Endothelial cell of umbilical vein (primary cell): ENCODE measurements around the gene ARL4C.

ENCODE experiments used
- EZH2 ChIP-seq: IDR thresholded peaks from 2 replicates; pipeline ENCODE4 v1.6.1; 2012; ENCODE audit warnings: borderline replicate concordance, low read depth, mild to moderate bottlenecking, moderate library complexity, low read length, inconsistent platforms; ENCODE audit not compliant: severe bottlenecking
- JUN ChIP-seq: IDR thresholded peaks from 2 replicates; pipeline ENCODE4 v1.6.1; 2011; ENCODE audit warnings: borderline replicate concordance, low read depth; ENCODE audit not compliant: insufficient read length, insufficient read depth
- POLR2A ChIP-seq: IDR thresholded peaks from 2 replicates; pipeline ENCODE4 v1.6.1; 2012; ENCODE audit warnings: low read depth, mild to moderate bottlenecking, control low read depth, low read length
- POLR2AphosphoS5 ChIP-seq: IDR thresholded peaks from 2 replicates; pipeline ENCODE4 v1.6.1; 2012; ENCODE audit warnings: low read depth, mild to moderate bottlenecking, control low read depth, low read length, moderate library complexity; ENCODE audit not compliant: insufficient read depth
- TF ChIP-seq, protein P1 (sequence below), 2 donors: IDR thresholded peaks; 1 replicate in 1 of 2; 2 replicates in 1 of 2; pipeline ENCODE4 v1.5.1; 2011; ENCODE audit warnings: low read length in 2 of 2, mild to moderate bottlenecking in 2 of 2, moderate library complexity in 2 of 2, control low read depth in 1 of 2, inconsistent platforms in 1 of 2, low read depth in 1 of 2; ENCODE audit not compliant: insufficient read depth in 1 of 2; ENCODE audit errors: extremely low read depth in 1 of 2
- TF ChIP-seq, protein P2 (sequence below): IDR thresholded peaks from 2 replicates; pipeline ENCODE4 v1.6.1; 2011; ENCODE audit not compliant: insufficient read depth, insufficient read length

DNA sequence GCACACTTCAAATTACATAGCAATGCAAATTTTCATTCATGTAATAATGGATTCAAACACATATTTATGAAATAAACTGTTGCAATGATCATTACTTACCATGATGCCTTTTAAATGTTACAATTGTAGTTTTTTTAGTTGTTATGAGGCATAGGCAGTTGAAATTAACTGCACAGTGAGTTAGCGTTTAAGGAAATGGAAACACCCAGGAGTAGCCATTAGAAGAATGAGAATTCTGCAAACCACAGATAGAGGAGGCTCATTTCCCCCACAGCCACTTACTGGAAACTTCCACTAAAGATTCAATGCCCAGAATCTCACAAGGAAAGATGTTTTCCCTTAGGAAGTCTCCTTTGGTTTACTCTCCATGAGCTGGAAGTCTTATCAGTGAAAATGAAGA, 8.4 kb downstream of the ARL4C start:
- TF ChIP-seq POLR2A (no peak), JUN (no peak), EZH2 (no peak), POLR2AphosphoS5 (no peak)
- TF ChIP-seq, protein P1, sequence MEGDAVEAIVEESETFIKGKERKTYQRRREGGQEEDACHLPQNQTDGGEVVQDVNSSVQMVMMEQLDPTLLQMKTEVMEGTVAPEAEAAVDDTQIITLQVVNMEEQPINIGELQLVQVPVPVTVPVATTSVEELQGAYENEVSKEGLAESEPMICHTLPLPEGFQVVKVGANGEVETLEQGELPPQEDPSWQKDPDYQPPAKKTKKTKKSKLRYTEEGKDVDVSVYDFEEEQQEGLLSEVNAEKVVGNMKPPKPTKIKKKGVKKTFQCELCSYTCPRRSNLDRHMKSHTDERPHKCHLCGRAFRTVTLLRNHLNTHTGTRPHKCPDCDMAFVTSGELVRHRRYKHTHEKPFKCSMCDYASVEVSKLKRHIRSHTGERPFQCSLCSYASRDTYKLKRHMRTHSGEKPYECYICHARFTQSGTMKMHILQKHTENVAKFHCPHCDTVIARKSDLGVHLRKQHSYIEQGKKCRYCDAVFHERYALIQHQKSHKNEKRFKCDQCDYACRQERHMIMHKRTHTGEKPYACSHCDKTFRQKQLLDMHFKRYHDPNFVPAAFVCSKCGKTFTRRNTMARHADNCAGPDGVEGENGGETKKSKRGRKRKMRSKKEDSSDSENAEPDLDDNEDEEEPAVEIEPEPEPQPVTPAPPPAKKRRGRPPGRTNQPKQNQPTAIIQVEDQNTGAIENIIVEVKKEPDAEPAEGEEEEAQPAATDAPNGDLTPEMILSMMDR (IDR thresholded peaks at IDR 0.05; ENCODE audit: extremely low read depth in 1 of 2, insufficient read depth in 1 of 2, low read depth in 1 of 2, low read length in 2 of 2), result no peak
- TF ChIP-seq, protein P2, sequence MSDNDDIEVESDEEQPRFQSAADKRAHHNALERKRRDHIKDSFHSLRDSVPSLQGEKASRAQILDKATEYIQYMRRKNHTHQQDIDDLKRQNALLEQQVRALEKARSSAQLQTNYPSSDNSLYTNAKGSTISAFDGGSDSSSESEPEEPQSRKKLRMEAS, result no peak
